Measurements from ENCODE around the gene USP32.
A peak's percentile ranks its signal among the peaks of the same experiment; 100 is the strongest.

USP32 gene

GRCh38 chr17:60169921-60170817 is 221.8 kb downstream of the USP32 start:
- ATAC-seq: no peak
- TF ChIP-seq GLIS3 (CRISPR knock-in tag; IDR thresholded peaks at IDR 0.05) (no peak), ZNF70 (CRISPR knock-in tag; IDR thresholded peaks at IDR 0.05) (no peak)

- ATAC-seq: no peak
- TF ChIP-seq ZFP30 (CRISPR knock-in tag; IDR thresholded peaks at IDR 0.05) (no peak), ARNTL (CRISPR knock-in tag; IDR thresholded peaks at IDR 0.05; ENCODE audit: borderline replicate concordance, low read depth) (no peak), TSHZ2 (CRISPR knock-in tag; IDR thresholded peaks at IDR 0.05) (no peak), RARB (CRISPR knock-in tag; IDR thresholded peaks at IDR 0.05) (no peak), GLIS3 (CRISPR knock-in tag; IDR thresholded peaks at IDR 0.05) (no peak), ESRRG (CRISPR knock-in tag; IDR thresholded peaks at IDR 0.05) (no peak), OSR1 (CRISPR knock-in tag; IDR thresholded peaks at IDR 0.05) (no peak), ZFP3 (CRISPR knock-in tag; IDR thresholded peaks at IDR 0.05) (no peak), ZNF565 (CRISPR knock-in tag; conservative IDR thresholded peaks at IDR 0.05; ENCODE audit: low read depth) (no peak), ZNF70 (CRISPR knock-in tag; IDR thresholded peaks at IDR 0.05) (no peak), SNAI2 (CRISPR knock-in tag; IDR thresholded peaks at IDR 0.05) (no peak), ISL1 (CRISPR knock-in tag; IDR thresholded peaks at IDR 0.05) (no peak), ZNF8 (CRISPR knock-in tag; IDR thresholded peaks at IDR 0.05) (no peak), TOX (CRISPR knock-in tag; IDR thresholded peaks at IDR 0.05; ENCODE audit: borderline replicate concordance) (no peak), ZC3H10 (CRISPR knock-in tag; IDR thresholded peaks at IDR 0.05) (no peak), PPARA (CRISPR knock-in tag; IDR thresholded peaks at IDR 0.05; ENCODE audit: borderline replicate concordance) (no peak), CSDC2 (CRISPR knock-in tag; IDR thresholded peaks at IDR 0.05) (no peak)
- TF ChIP-seq, protein P1, sequence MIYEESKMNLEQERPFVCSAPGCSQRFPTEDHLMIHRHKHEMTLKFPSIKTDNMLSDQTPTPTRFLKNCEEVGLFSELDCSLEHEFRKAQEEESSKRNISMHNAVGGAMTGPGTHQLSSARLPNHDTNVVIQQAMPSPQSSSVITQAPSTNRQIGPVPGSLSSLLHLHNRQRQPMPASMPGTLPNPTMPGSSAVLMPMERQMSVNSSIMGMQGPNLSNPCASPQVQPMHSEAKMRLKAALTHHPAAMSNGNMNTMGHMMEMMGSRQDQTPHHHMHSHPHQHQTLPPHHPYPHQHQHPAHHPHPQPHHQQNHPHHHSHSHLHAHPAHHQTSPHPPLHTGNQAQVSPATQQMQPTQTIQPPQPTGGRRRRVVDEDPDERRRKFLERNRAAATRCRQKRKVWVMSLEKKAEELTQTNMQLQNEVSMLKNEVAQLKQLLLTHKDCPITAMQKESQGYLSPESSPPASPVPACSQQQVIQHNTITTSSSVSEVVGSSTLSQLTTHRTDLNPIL (CRISPR knock-in tag; IDR thresholded peaks at IDR 0.05; ENCODE audit: low read depth): no peak
- TF ChIP-seq, protein P2, sequence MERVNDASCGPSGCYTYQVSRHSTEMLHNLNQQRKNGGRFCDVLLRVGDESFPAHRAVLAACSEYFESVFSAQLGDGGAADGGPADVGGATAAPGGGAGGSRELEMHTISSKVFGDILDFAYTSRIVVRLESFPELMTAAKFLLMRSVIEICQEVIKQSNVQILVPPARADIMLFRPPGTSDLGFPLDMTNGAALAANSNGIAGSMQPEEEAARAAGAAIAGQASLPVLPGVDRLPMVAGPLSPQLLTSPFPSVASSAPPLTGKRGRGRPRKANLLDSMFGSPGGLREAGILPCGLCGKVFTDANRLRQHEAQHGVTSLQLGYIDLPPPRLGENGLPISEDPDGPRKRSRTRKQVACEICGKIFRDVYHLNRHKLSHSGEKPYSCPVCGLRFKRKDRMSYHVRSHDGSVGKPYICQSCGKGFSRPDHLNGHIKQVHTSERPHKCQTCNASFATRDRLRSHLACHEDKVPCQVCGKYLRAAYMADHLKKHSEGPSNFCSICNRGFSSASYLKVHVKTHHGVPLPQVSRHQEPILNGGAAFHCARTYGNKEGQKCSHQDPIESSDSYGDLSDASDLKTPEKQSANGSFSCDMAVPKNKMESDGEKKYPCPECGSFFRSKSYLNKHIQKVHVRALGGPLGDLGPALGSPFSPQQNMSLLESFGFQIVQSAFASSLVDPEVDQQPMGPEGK (CRISPR knock-in tag; IDR thresholded peaks at IDR 0.05; ENCODE audit: borderline replicate concordance): no peak
Observed at GRCh38 chr17:60168654-60169053, 223.3 kb downstream of the USP32 start.

GRCh38 chr17:60167065-60167741 is 224.7 kb downstream of the USP32 start:
- TF ChIP-seq ZFP3 (CRISPR knock-in tag; IDR thresholded peaks at IDR 0.05): no peak
- TF ChIP-seq, protein P1 (CRISPR knock-in tag; IDR thresholded peaks at IDR 0.05; ENCODE audit: low read depth): no peak
- no peak for TF ChIP-seq TOX (CRISPR knock-in tag; IDR thresholded peaks at IDR 0.05; ENCODE audit: borderline replicate concordance)
- no peak for TF ChIP-seq ZNF70 (CRISPR knock-in tag; IDR thresholded peaks at IDR 0.05)
- no peak for TF ChIP-seq ARNTL (CRISPR knock-in tag; IDR thresholded peaks at IDR 0.05; ENCODE audit: borderline replicate concordance, low read depth)
- TF ChIP-seq, protein P3, sequence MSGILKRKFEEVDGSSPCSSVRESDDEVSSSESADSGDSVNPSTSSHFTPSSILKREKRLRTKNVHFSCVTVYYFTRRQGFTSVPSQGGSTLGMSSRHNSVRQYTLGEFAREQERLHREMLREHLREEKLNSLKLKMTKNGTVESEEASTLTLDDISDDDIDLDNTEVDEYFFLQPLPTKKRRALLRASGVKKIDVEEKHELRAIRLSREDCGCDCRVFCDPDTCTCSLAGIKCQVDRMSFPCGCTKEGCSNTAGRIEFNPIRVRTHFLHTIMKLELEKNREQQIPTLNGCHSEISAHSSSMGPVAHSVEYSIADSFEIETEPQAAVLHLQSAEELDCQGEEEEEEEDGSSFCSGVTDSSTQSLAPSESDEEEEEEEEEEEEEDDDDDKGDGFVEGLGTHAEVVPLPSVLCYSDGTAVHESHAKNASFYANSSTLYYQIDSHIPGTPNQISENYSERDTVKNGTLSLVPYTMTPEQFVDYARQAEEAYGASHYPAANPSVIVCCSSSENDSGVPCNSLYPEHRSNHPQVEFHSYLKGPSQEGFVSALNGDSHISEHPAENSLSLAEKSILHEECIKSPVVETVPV (CRISPR knock-in tag; IDR thresholded peaks at IDR 0.05): no peak
- no peak for TF ChIP-seq GLIS3 (CRISPR knock-in tag; IDR thresholded peaks at IDR 0.05)
- TF ChIP-seq, protein P2 (CRISPR knock-in tag; IDR thresholded peaks at IDR 0.05; ENCODE audit: borderline replicate concordance): no peak
- TF ChIP-seq POU6F1 (CRISPR knock-in tag; IDR thresholded peaks at IDR 0.05; ENCODE audit: borderline replicate concordance, low read depth): no peak
- no peak for TF ChIP-seq ESRRG (CRISPR knock-in tag; IDR thresholded peaks at IDR 0.05)
- TF ChIP-seq ZFP30 (CRISPR knock-in tag; IDR thresholded peaks at IDR 0.05): no peak
- ATAC-seq: peak; percentile 8; the same call in 2 of the 3 replicates
